Measurements from ENCODE around the gene SAP30BP.

DNA sequence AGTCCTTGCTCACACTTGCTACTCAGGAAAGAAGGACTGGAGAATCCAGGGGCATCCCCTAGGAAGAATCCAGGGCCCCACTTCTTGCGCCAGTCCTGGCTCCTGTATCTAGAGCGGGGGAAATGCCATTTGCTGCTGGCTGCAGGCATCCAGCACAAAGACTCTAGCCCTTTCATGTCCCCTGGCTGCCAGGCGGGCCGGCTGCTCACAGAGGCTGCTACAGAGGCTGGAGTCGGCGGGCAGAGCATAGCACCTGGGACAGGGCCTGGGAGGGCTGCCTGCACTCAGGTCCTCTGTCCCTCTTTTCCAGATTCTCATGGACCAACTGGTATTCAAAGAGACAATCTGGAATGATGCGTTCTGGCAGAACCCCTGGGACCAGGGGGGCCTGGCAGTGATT, 20.1 kb upstream of the SAP30BP start:
- TF ChIP-seq GTF2F1 (IDR thresholded peaks at IDR 0.05; ENCODE audit: borderline replicate concordance, low read depth, low read length) (no peak), CTCF (IDR thresholded peaks at IDR 0.05; ENCODE audit: control extremely low read depth in 1 of 3, insufficient read depth in 1 of 3, low read depth in 1 of 3, low read length in 3 of 3) (no peak), EZH2 (IDR thresholded peaks at IDR 0.05; ENCODE audit: low read depth, low read length, severe bottlenecking) (no peak), TAF1 (IDR thresholded peaks at IDR 0.05; ENCODE audit: low read depth, low read length) (no peak), POLR2A (IDR thresholded peaks at IDR 0.05; ENCODE audit: control extremely low read depth in 1 of 2, low read depth in 2 of 2, low read length in 2 of 2) (no peak)
- TF ChIP-seq, protein P1, sequence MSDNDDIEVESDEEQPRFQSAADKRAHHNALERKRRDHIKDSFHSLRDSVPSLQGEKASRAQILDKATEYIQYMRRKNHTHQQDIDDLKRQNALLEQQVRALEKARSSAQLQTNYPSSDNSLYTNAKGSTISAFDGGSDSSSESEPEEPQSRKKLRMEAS (IDR thresholded peaks at IDR 0.05) = no peak

Data from H1 (cell line).